Panc1 (cell line): ENCODE results near the gene G6PC2. TPM values are rescaled to one million over a fixed set of nuclear protein-coding genes. Genes with fewer than 3 reads are reported as not detected.

Experiments used
- ATAC-seq: fragments of 200-7000 bp; cut with Tn5 transposase; 2 replicates; pipeline ENCODE4 v1.9.1; 2020; ENCODE audit warnings: mild to moderate bottlenecking, moderate library complexity
- BruUV-seq: library from RNA; stranded (reverse); fragments of 400-500 nt; replicated peaks from 2 replicates; lab custom pipeline; 2021; lab: Mats Ljungman, UMichigan
- CTCF ChIA-PET: fragments of 300-600 bp; sonication (Branson Sonifier 250); formaldehyde crosslinking; loops from one replicate; lab custom pipeline; 2022; ENCODE audit warnings: antibody characterized with exemption; lab: Charles Lee
- POLR2A ChIA-PET: fragments of 300-600 bp; sonication (Branson Sonifier 250); formaldehyde crosslinking; loops from one replicate; lab custom pipeline; 2022; ENCODE audit warnings: antibody characterized with exemption; lab: Charles Lee
- DNase-seq: peaks from one replicate; pipeline ENCODE4 v3.0.0-alpha.2; 2010; ENCODE audit warnings: low read depth, low spot score
- H3K27ac ChIP-seq: 2 replicates; pipeline ENCODE4 v1.5.1; 2011; ENCODE audit warnings: mild to moderate bottlenecking, low read length, inconsistent platforms
- H3K27me3 ChIP-seq: fragments of 200-500 bp; sonication (Bioruptor generic); 2 replicates; pipeline ENCODE4 v1.6.0; 2014; ENCODE audit warnings: low read length, inconsistent platforms; ENCODE audit not compliant: control insufficient read depth, insufficient read depth
- H3K36me3 ChIP-seq: fragments of 200-500 bp; sonication (Bioruptor generic); 2 replicates; pipeline ENCODE4 v1.5.1; 2014; ENCODE audit warnings: inconsistent platforms, mild to moderate bottlenecking, low read length, moderate library complexity; ENCODE audit not compliant: control insufficient read depth, insufficient read depth
- H3K4me1 ChIP-seq: 2 replicates; pipeline ENCODE4 v1.5.1; 2011; ENCODE audit warnings: inconsistent platforms, mild to moderate bottlenecking, low read length, moderate library complexity; ENCODE audit not compliant: control insufficient read depth, insufficient read depth
- H3K4me3 ChIP-seq, 2 experiments: 2 replicates each; pipeline ENCODE4 v1.5.1; 2011 to 2012; ENCODE audit warnings: low read depth in 2 of 2, low read length in 2 of 2, mild to moderate bottlenecking in 2 of 2, inconsistent platforms in 1 of 2, moderate library complexity in 1 of 2
- H3K9me3 ChIP-seq: fragments of 200-500 bp; sonication (Bioruptor generic); 2 replicates; pipeline ENCODE4 v1.5.1; 2014; ENCODE audit warnings: low read depth, mild to moderate bottlenecking, inconsistent platforms, low read length, moderate library complexity; ENCODE audit not compliant: control insufficient read depth, insufficient read depth
- CTCF ChIP-seq: fragments of 450-650 bp; IDR thresholded peaks from 2 replicates; pipeline ENCODE4 v1.5.1; 2017; ENCODE audit warnings: mild to moderate bottlenecking
- POLR2AphosphoS5 ChIP-seq: IDR thresholded peaks from 2 replicates; pipeline ENCODE4 v1.6.1; 2012; ENCODE audit warnings: mild to moderate bottlenecking, low read depth, low read length, moderate library complexity
- REST ChIP-seq, 2 experiments: IDR thresholded peaks; 2 replicates each; pipeline ENCODE4 v1.6.1; 2011 to 2012; ENCODE audit warnings: low read depth in 2 of 2, control low read depth in 1 of 2, low read length in 1 of 2, mild to moderate bottlenecking in 1 of 2, moderate library complexity in 1 of 2; ENCODE audit not compliant: insufficient read depth in 1 of 2
- SIN3A ChIP-seq: IDR thresholded peaks from 2 replicates; pipeline ENCODE4 v1.6.1; 2012; ENCODE audit warnings: low read depth, mild to moderate bottlenecking, low read length, moderate library complexity, borderline replicate concordance; ENCODE audit not compliant: insufficient read depth
- TCF7L2 ChIP-seq: IDR thresholded peaks from 2 replicates; pipeline ENCODE4 v1.6.1; 2011; ENCODE audit warnings: mild to moderate bottlenecking, low read depth, low read length, inconsistent platforms
- in situ Hi-C: cut with HindIII; loops from 2 replicates; pipeline ENCODE4 v1.10.0; 2016; ENCODE audit warnings: low sequenced_read_pairs, low pct_unique_long_range_greater_than_20kb
- intact Hi-C: fragments of 100-400 bp; cut with micrococcal nuclease; formaldehyde crosslinking; loops from one replicate; pipeline ENCODE4 v1.10.0; 2022; ENCODE audit not compliant: unreplicated experiment
- total RNA-seq: library from RNA; stranded (reverse); gene quantifications from one replicate; pipeline ENCODE4 v1.2.1, GENCODE V29; 2021; ENCODE audit not compliant: unreplicated experiment

Gene G6PC2
- total RNA-seq, 1 experiment from 2014 or later = not detected

GRCh38 chr2:168910330-168910729 lies 9.2 kb downstream of the G6PC2 start:
- BruUV-seq = no TSS peak
- intact Hi-C loops (loop anchor here (10.0 kb wide), 1 partner anchor 776 kb away; no protein-coding TSS in a partner anchor), in situ Hi-C loops (no loop called here)
- CTCF ChIA-PET = no interaction called here
- peaks cover 20% of the 10 kb centered on the region for H3K27me3 ChIP-seq
- POLR2A ChIA-PET = no interaction called here
- H3K27ac ChIP-seq = no peak overlapping the region
- no peak for DNase-seq
- H3K4me1 ChIP-seq = 0 out of 2 replicates have a peak, but pooled peaks cover 3% of the 10 kb centered on the region
- ATAC-seq = no peak
- no peaks in the 10 kb centered on the region for H3K36me3 ChIP-seq
- H3K4me3 ChIP-seq = no peak overlapping the region
- no peaks in the 10 kb centered on the region for H3K9me3 ChIP-seq
- TF ChIP-seq REST (IDR thresholded peaks at IDR 0.05; ENCODE audit: insufficient read depth in 1 of 2, low read depth in 2 of 2, low read length in 1 of 2) = no peak
- TF ChIP-seq POLR2AphosphoS5 = no peak
- TF ChIP-seq TCF7L2 = no peak
- no peak for TF ChIP-seq CTCF
- TF ChIP-seq SIN3A = no peak

- no peaks in the 10 kb centered on the region for H3K36me3 ChIP-seq
- TF ChIP-seq TCF7L2 (no peak), CTCF (no peak), REST (IDR thresholded peaks at IDR 0.05; ENCODE audit: insufficient read depth in 1 of 2, low read depth in 2 of 2, low read length in 1 of 2) (no peak), POLR2AphosphoS5 (no peak), SIN3A (no peak)
- in situ Hi-C loops (no loop called here), intact Hi-C loops (loop anchor here (10.0 kb wide), 1 partner anchor 778 kb away; no protein-coding TSS in a partner anchor)
- H3K27me3 ChIP-seq = peaks cover 21% of the 10 kb centered on the region
- BruUV-seq = no TSS peak
- ATAC-seq (no peak), DNase-seq (no peak)
- no peak overlapping the region for H3K4me3 ChIP-seq
- no peak overlapping the region for H3K27ac ChIP-seq
- H3K4me1 ChIP-seq = 0 out of 2 replicates have a peak, but pooled peaks cover 3% of the 10 kb centered on the region
- H3K9me3 ChIP-seq = peaks cover 4% of the 10 kb centered on the region; the same call in 1 of the 2 replicates
- CTCF ChIA-PET = no interaction called here
- POLR2A ChIA-PET = no interaction called here
These were observed 11.4 kb downstream of the G6PC2 start for GRCh38 chr2:168912466-168912865.
